ENCODE measurements around the gene RNF220.

DNA sequence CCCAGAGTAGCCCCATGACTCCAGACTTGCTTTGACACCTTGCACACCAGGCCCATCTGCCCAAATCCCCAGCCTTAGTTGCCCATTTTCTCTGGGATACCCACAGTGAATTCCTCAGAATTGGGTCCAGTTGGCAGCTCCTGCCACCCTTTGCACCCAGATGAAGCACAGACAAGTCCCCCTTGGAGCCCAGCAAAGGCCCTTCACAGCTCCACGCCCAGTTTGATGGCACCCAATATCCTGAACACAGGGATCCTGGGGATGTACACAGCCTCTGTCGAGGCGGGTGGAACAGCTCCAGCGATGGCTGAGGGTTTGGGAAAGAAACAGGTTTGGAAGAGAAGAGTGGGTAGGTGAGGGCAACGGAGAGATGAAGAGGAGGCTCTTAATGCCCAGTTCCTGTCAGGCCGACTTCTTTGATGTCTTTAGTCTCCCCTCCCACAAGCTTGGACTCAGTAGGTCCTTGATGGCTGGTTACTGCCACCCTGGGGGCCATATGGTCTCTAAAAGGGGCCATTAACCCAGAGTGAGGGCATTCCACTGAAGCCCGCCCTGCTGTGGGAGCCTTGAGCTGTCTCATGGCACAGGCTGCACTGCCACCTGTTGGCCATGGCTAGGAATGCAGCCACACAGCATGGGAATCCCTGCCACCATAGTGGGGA, 247.5 kb downstream of the RNF220 start:
- TF ChIP-seq GATA2 (IDR thresholded peaks at IDR 0.05; ENCODE audit: low read depth, low read length): no peak
- no peak for TF ChIP-seq GATA3 (IDR thresholded peaks at IDR 0.05; ENCODE audit: low read depth, low read length)

All from SH-SY5Y (cell line).